Measurements from ENCODE around the gene CHDH.

The CHDH gene

GRCh38 chr3:53843195-53844177, 2.7 kb downstream of the CHDH start:
- Histone ChIP-seq H3K4me1 (ENCODE audit: insufficient read depth, low read length, severe bottlenecking) (peaks cover 22% of the 10 kb centered on the region), H3K9ac (ENCODE audit: low read length) (no peak overlapping the region), H3K9me3 (ENCODE audit: low read length) (no peaks in the 10 kb centered on the region), H3K79me2 (ENCODE audit: insufficient read depth, low read length) (no peaks in the 10 kb centered on the region), H4K20me1 (ENCODE audit: insufficient read depth, low read length) (no peaks in the 10 kb centered on the region), H3K27me3 (ENCODE audit: insufficient read depth, low read length) (peaks cover 13% of the 10 kb centered on the region), H2AFZ (ENCODE audit: low read length) (no peak overlapping the region), H3K4me3 (ENCODE audit: low read depth, low read length, poor library complexity, severe bottlenecking) (no peak overlapping the region), H3K4me2 (ENCODE audit: low read length) (no peak overlapping the region), H3K36me3 (ENCODE audit: insufficient read depth, low read length) (no peaks in the 10 kb centered on the region), H3F3A (ENCODE audit: insufficient read depth, low read length) (no peaks in the 10 kb centered on the region), H3K27ac (ENCODE audit: low read depth, low read length, poor library complexity, severe bottlenecking) (no peak overlapping the region), H3K9me2 (ENCODE audit: low read depth, low read length) (no peaks in the 10 kb centered on the region)
- TF ChIP-seq EZH2 (IDR thresholded peaks at IDR 0.05; ENCODE audit: borderline replicate concordance, low read length): no peak
- no peak for TF ChIP-seq CTCF (IDR thresholded peaks at IDR 0.05; ENCODE audit: low read length)

GRCh38 chr3:53842436-53843194, 3.6 kb downstream of the CHDH start:
- H3K27me3 ChIP-seq (ENCODE audit: insufficient read depth, low read length): peaks cover 8% of the 10 kb centered on the region; the same call in 1 of the 2 replicates
- H2AFZ ChIP-seq (ENCODE audit: low read length): no peak overlapping the region
- H3K9me2 ChIP-seq (ENCODE audit: low read depth, low read length): no peaks in the 10 kb centered on the region
- H3K4me2 ChIP-seq (ENCODE audit: low read length): no peak overlapping the region
- H3F3A ChIP-seq (ENCODE audit: insufficient read depth, low read length): no peaks in the 10 kb centered on the region
- no peaks in the 10 kb centered on the region for H3K36me3 ChIP-seq (ENCODE audit: insufficient read depth, low read length)
- TF ChIP-seq CTCF (IDR thresholded peaks at IDR 0.05; ENCODE audit: low read length): no peak
- no peak for TF ChIP-seq EZH2 (IDR thresholded peaks at IDR 0.05; ENCODE audit: borderline replicate concordance, low read length)
- H3K4me1 ChIP-seq (ENCODE audit: insufficient read depth, low read length, severe bottlenecking): peaks cover 22% of the 10 kb centered on the region
- H3K9me3 ChIP-seq (ENCODE audit: low read length): no peaks in the 10 kb centered on the region
- H4K20me1 ChIP-seq (ENCODE audit: insufficient read depth, low read length): no peaks in the 10 kb centered on the region
- no peak overlapping the region for H3K9ac ChIP-seq (ENCODE audit: low read length)
- no peak overlapping the region for H3K27ac ChIP-seq (ENCODE audit: low read depth, low read length, poor library complexity, severe bottlenecking)
- no peaks in the 10 kb centered on the region for H3K79me2 ChIP-seq (ENCODE audit: insufficient read depth, low read length)
- H3K4me3 ChIP-seq (ENCODE audit: low read depth, low read length, poor library complexity, severe bottlenecking): no peak overlapping the region

- Histone ChIP-seq H4K20me1 (ENCODE audit: insufficient read depth, low read length) (no peaks in the 10 kb centered on the region), H3K4me1 (ENCODE audit: insufficient read depth, low read length, severe bottlenecking) (peaks cover 17% of the 10 kb centered on the region), H3K27ac (ENCODE audit: low read depth, low read length, poor library complexity, severe bottlenecking) (no peak overlapping the region), H3K4me3 (ENCODE audit: low read depth, low read length, poor library complexity, severe bottlenecking) (no peak overlapping the region), H3K9me2 (ENCODE audit: low read depth, low read length) (no peaks in the 10 kb centered on the region), H3K27me3 (ENCODE audit: insufficient read depth, low read length) (peaks cover 8% of the 10 kb centered on the region; the same call in 1 of the 2 replicates), H3K79me2 (ENCODE audit: insufficient read depth, low read length) (no peaks in the 10 kb centered on the region), H3K9me3 (ENCODE audit: low read length) (no peaks in the 10 kb centered on the region), H3K4me2 (ENCODE audit: low read length) (no peak overlapping the region), H3F3A (ENCODE audit: insufficient read depth, low read length) (no peaks in the 10 kb centered on the region), H2AFZ (ENCODE audit: low read length) (no peak overlapping the region), H3K36me3 (ENCODE audit: insufficient read depth, low read length) (no peaks in the 10 kb centered on the region), H3K9ac (ENCODE audit: low read length) (no peak overlapping the region)
- no peak for TF ChIP-seq CTCF (IDR thresholded peaks at IDR 0.05; ENCODE audit: low read length)
- no peak for TF ChIP-seq EZH2 (IDR thresholded peaks at IDR 0.05; ENCODE audit: borderline replicate concordance, low read length)
Measured at GRCh38 chr3:53841296-53841695, 4.9 kb downstream of the CHDH start.
